Measurements from ENCODE around the gene PFDN6. TPM values are rescaled to one million over a fixed set of nuclear protein-coding genes. Genes with fewer than 3 reads are reported as not detected.

Gene PFDN6
- total and polyA plus RNA-seq, 9 of the 15 experiments (the other 6 are each of a cell fraction or from before 2014, with no cell fraction given): 6.8 to 475 (median 216) TPM

DNA sequence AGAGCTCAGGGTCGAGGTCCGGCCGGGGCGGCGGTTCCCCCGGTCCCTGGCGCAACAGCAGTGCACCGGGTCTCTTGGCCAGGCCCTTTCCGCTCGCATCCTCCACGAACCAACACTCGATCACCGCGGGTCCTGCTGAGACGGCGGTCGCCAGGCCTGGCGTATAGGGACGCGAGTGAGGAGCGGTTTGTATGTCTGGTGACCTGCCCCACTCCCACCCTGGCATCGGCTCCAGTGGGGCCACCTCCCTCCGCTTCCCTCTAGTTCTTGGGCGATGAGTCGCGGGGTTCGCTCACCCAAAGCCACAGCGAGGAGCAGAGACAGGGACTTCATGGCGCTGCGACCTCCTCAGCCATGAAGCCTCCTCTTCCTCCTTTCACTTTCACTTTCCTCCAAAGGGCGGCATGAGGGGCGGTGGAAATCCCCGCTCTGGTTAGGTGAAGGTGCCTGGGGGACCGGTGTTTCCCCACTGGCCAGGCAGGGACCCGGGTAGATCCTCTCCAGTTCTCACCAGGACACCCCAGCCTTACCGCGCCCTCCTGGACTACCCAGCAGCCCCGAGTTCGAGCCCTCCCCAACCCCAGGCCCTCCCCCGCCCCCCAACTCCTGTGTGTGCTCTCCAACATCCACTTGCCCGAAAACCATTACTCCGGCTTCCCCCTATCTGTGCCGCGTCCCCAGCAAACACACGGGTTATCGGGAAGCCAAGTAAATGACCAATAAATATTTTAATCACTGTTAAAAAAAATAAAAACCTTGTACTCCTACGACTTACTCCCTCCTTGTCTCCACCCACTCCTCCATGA is 24.5 kb downstream of the PFDN6 start, which contains the start of gene TAPBP (continued):
- TF ChIP-seq, protein P1, sequence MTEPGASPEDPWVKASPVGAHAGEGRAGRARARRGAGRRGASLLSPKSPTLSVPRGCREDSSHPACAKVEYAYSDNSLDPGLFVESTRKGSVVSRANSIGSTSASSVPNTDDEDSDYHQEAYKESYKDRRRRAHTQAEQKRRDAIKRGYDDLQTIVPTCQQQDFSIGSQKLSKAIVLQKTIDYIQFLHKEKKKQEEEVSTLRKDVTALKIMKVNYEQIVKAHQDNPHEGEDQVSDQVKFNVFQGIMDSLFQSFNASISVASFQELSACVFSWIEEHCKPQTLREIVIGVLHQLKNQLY (CRISPR knock-in tag; conservative IDR thresholded peaks at IDR 0.05): no peak; a peak in 1 of 4 replicates
- TF ChIP-seq, protein P2, sequence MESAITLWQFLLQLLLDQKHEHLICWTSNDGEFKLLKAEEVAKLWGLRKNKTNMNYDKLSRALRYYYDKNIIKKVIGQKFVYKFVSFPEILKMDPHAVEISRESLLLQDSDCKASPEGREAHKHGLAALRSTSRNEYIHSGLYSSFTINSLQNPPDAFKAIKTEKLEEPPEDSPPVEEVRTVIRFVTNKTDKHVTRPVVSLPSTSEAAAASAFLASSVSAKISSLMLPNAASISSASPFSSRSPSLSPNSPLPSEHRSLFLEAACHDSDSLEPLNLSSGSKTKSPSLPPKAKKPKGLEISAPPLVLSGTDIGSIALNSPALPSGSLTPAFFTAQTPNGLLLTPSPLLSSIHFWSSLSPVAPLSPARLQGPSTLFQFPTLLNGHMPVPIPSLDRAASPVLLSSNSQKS (CRISPR knock-in tag; IDR thresholded peaks at IDR 0.05): no peak
- no peak for TF ChIP-seq ATF3 (IDR thresholded peaks at IDR 0.05)
- TF ChIP-seq ATF3 (CRISPR knock-in tag; conservative IDR thresholded peaks at IDR 0.05): no peak
- no peak for TF ChIP-seq ZNF23 (CRISPR knock-in tag; IDR thresholded peaks at IDR 0.05)
- TF ChIP-seq NFIX (CRISPR knock-in tag; IDR thresholded peaks at IDR 0.05; ENCODE audit: low read depth): no peak
- TF ChIP-seq, protein P3, sequence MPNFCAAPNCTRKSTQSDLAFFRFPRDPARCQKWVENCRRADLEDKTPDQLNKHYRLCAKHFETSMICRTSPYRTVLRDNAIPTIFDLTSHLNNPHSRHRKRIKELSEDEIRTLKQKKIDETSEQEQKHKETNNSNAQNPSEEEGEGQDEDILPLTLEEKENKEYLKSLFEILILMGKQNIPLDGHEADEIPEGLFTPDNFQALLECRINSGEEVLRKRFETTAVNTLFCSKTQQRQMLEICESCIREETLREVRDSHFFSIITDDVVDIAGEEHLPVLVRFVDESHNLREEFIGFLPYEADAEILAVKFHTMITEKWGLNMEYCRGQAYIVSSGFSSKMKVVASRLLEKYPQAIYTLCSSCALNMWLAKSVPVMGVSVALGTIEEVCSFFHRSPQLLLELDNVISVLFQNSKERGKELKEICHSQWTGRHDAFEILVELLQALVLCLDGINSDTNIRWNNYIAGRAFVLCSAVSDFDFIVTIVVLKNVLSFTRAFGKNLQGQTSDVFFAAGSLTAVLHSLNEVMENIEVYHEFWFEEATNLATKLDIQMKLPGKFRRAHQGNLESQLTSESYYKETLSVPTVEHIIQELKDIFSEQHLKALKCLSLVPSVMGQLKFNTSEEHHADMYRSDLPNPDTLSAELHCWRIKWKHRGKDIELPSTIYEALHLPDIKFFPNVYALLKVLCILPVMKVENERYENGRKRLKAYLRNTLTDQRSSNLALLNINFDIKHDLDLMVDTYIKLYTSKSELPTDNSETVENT (CRISPR knock-in tag; IDR thresholded peaks at IDR 0.05): no peak
- TF ChIP-seq ZNF431 (CRISPR knock-in tag; IDR thresholded peaks at IDR 0.05): no peak
- TF ChIP-seq PCBP1 (IDR thresholded peaks at IDR 0.05; ENCODE audit: low read depth, low read length, poor library complexity, severe bottlenecking): no peak
- no peak for TF ChIP-seq SP2 (IDR thresholded peaks at IDR 0.05; ENCODE audit: extremely low read depth, low read depth, low read length, poor library complexity, severe bottlenecking)

All from K562 (cell line).